MM.1S (cell line): Measurements from ENCODE around the gene CDH4.

ENCODE experiments used
- CTCF ChIP-seq: fragments of 300-600 bp; sonication (generic); IDR thresholded peaks from 2 replicates; pipeline ENCODE4 v1.5.1; 2016; ENCODE audit warnings: antibody characterized with exemption, low read length, mixed read lengths
- EZH2phosphoT487 ChIP-seq: fragments of 300-600 bp; sonication (generic); IDR thresholded peaks from 2 replicates; pipeline ENCODE4 v1.6.1; 2018; ENCODE audit warnings: antibody characterized with exemption, low read length

- TF ChIP-seq EZH2phosphoT487 (no peak), CTCF (no peak)
Observed at GRCh38 chr20:61434341-61434781, 182.3 kb downstream of the CDH4 start.
